Smooth muscle cell of the coronary artery (primary cell): ENCODE results near the gene PJA1. TPM values are rescaled to one million over a fixed set of nuclear protein-coding genes. Genes with fewer than 3 reads are reported as not detected.

Experiments
- total RNA-seq: library from RNA; depleted of rRNA; stranded (reverse); fragments of >200 nt; gene quantifications from 2 replicates; pipeline ENCODE4 v1.2.3, GENCODE V29; 2014; ENCODE audit warnings: low replicate concordance

PJA1 gene, protein sequence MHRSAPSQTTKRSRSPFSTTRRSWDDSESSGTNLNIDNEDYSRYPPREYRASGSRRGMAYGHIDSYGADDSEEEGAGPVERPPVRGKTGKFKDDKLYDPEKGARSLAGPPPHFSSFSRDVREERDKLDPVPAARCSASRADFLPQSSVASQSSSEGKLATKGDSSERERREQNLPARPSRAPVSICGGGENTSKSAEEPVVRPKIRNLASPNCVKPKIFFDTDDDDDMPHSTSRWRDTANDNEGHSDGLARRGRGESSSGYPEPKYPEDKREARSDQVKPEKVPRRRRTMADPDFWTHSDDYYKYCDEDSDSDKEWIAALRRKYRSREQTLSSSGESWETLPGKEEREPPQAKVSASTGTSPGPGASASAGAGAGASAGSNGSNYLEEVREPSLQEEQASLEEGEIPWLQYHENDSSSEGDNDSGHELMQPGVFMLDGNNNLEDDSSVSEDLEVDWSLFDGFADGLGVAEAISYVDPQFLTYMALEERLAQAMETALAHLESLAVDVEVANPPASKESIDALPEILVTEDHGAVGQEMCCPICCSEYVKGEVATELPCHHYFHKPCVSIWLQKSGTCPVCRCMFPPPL
- 30.6 and 44.5 TPM in 2 replicates for total RNA-seq

DNA sequence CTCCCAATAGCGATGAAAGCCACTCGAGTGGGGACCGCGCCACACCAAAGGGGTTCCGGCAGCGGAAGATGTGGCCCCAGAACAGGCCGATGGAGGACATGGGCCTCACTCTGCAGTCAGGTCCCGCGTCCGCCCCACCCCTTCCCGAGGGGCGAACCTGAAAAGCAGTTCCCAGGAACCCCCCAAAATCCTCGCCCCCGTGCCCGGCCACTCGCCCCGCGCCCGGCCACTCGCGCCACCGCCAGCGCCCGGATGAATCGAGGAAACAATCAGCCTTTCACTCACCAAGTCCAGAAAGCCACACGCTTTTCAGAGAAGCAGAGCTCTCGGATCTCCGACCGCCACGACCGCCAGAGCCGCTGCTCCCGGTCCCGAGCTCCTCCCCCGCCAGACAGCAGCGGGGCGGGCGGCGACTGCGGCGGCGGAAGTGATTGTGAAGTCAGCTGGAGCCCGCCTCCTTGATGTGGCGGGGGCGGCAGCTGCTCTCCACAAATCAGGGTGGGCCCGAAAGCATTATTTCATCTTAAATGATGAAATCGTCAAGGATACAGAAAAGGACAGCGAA, at the start of gene PJA1:
Gene PJA1, minus strand, starts transcription at position 367 of the 565 bp plus-strand sequence. CDS start 2,380 bp downstream, outside the sequence.

